Effector CD4-positive, alpha-beta T cell (primary cell): ENCODE results near the gene TBC1D2.
"Not testable (repeated sequence)": the region's sequence is repeated elsewhere in the genome, so short reads cannot be mapped to it uniquely, and the experiment has no call there.

Experiments used
- DNase-seq: peaks from one replicate; pipeline ENCODE4 v3.0.0-alpha.2; 2020

Gene TBC1D2

DNA sequence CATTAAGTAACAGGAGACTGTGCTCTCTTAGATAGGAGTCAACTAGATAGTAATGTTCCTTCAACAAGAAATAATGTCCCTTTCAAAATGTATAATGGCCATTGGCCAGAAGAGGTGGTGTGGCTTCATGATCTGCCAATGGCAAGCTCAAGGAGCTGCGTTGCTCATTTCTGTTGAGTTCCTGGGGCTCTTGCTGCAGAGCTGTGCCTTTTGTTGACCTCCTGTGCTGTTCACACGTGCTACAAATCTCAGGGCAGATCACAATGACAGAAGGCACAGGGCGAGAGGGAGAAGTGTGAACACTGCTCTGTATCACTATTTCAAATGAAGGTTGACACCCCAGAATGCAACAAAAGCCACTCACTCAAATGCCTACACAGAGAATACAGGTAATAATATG lies 16.0 kb upstream of the TBC1D2 start:
- no peak for DNase-seq

DNA sequence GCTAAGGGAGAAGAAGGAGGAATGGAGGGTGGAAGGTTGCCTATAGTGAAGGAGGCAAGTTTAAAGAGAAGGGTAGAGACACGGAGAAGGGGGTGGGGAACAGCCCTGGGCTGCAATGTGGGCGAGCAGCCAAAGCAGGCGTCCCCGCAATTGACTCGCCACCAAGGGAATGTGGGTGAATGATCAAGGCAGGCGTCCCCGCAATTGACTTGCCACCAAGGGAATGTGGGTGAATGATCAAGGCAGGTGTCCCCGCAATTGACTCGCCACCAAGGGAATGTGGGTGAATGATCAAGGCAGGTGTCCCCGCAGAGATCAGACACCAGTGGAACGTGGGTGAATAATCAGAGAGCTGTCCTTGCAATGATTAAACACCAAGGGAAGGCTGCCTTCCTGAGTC lies 14.8 kb upstream of the TBC1D2 start:
- DNase-seq: not testable (repeated sequence)

DNA sequence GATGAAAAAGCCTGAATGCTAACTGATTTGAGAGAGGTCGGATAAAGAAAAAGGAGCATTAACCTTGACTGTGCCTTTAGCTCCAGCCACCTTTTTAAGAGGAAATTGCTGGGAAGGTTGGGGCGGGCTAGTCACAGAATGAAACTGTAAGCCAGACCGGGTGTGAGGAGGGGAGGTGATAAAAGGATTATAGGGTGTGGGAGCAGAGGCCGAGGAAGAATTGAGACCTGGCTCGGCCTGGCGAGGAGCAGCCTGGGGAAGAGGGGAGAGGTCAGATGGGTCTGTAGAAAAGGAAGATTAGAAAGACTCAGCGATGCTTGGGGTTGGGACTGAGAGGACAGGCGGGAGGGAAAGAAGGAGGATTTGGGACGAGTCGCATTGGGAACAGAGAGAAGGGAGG lies 14.2 kb upstream of the TBC1D2 start:
- DNase-seq: not testable (repeated sequence)

DNA sequence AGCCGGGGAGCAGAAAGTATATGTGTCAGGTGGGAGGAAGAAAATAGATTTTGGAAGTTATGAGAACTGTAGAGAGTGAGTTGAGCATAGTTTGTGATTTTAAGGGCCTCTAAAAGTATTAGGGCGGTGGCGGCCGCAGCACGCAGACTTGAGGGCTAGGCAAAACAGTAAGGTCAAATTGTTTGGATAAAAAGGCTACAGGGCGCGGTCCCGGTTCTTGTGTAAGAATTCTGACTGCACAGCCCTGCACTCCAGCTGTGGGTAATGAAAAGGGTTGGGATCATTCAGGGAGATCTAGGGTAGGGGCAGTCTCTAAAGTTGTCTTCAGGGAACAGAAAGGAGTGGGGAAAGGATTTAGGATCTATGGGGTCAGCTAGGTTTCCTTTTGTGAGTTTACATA lies 12.1 kb upstream of the TBC1D2 start:
- not testable (repeated sequence) for DNase-seq

DNA sequence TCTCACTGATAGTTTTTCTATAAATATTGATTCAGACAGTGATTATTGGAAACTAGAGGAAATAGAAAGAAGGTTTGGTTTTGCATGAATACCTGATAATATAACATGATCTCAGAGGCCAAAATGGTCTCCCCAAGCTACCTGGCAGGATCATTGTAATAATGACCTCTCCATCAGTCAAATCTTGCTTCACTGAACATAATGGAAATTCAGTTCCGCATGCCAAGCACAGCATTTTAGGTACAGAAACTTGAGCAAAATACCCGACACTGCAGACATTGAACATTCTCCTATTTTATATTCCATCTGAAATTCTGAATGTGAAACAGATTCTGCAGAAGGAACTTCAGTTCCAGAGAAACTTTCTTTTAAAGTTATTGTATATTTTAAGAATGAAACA lies 9.1 kb upstream of the TBC1D2 start:
- no peak for DNase-seq

DNA sequence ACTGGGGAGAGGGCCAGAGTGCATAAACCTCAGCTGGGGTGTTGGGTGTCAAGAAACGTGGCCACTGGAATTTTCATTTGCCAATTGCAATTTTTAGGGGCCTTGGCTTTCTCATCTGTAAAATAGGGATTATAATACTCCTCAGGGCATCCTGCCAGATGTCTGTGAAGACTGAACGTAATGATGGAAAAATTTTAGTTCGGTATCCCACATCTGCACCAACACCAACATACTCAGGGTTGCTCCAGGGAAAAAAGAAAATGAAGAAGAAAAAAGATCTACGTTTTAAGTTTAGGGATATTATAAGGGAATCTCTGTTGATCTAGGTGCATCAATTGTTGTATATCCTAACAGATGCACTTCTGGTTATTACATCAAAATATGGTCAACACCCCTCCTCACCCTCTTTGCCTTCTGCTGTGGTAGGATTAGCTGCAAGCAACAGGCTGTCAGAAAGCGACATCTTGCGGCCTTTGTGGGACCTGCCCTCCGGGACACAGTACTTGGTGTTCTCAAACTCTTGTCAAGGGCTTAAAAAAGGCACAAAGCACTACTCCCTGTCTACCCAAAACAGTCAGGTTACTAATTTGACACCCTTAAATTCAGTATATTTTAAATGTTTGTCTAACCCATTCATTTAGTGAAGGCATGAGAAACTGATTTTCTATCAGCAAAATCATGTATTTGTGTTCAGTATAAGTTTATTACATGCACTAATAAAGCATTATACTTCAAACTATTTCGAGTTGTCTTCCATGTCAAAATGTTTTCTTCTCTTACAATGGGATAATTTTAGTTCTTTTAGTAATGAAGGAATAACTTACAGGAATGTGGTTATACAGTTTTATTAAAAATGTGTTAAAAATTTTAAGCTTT lies 8.3 kb upstream of the TBC1D2 start:
- peak; percentile 81 for DNase-seq

DNA sequence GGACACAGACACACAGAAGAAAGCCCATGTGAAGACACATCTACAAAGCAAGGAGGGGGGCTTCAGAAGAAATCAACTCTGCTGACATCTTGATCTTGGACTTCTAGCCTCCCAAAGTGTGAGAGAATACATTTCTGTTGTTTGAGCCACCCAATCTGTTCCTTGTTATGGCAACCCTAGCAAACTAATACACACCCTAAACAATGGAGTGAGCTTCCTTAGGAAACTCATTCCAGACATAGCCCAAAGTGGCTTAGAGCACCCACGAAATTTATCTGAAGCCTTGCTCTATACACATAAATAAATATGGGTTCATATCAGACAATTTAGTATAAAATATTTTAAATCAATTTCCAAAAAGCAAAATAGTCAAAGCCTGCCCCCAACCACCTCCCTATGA lies 7.6 kb upstream of the TBC1D2 start:
- DNase-seq: no peak

DNA sequence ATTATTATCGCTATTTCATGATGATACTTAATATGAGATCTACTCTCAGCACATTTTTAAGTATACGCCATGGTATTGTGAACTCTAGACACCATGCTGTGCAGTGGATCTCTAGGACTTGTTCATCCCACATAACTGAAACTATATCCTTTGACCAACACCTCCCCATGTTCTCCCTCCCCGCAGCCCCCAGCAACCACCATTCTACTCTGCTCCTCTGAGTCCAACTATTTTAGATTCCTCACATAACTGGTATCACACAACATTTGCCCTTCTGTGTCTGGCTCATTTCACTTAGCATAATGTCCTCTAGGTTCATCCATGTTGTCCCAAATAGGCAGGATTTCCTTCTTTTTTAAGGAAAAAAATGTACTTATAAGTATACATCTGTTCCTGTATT lies 6.6 kb upstream of the TBC1D2 start:
- DNase-seq: no peak

DNA sequence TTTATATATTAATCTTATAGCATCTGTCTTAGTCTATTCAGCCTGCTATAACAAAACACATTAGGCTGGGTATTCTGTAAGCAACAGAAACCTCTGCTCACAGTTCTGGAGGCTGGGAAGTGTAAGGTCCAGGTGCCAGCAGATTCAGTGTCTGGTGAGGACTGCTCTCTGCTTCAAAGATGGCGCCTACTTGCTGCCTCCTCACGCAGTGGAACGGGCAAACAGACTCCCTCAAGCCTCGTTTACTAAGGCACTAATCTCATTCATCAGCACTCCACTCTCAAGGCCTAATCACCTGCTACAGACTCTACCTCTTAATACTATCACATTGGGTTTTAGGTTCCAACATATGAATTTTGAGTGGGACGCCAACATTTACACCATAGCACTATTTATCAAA lies 5.2 kb upstream of the TBC1D2 start:
- no peak for DNase-seq

DNA sequence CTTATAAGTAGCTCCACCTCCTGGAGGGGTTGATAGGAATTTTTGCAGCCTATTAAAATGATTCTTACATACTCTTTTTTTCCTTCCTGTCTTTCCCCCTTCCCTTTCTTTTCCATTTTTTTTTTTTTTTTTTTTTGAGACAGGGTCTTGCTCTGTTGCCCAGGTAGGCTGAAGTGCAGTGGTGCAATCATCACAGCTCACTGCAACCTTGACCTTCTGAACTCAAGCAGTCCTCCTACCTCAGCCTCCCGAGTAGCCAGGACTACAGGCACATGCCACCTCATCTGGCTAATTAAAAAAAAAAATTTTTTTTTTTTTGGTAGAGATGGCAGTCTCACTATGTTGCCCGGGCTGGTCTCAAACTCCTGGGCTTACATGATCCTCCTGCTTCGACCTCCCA lies 4.3 kb upstream of the TBC1D2 start:
- DNase-seq: no peak

DNA sequence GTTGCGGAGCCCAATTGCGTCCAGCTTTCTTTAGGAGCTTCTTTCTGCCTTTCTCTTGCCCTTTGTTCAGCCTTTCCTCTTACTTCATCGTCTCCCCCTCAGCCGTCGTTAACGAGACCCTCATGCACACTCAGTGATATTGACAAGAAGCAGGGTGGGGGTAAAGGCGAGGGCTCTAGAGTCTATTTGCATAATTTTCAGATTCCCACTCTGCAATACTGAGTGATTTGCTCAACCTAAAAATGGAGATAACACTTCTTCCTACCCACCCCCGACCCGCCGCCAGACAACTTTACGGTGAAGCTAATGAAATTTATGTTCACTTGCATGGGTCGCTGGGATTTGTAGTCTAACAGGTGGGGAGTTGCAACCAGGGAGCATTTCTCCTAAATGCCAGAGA lies 1.3 kb upstream of the TBC1D2 start:
- DNase-seq: peak; percentile 17

DNA sequence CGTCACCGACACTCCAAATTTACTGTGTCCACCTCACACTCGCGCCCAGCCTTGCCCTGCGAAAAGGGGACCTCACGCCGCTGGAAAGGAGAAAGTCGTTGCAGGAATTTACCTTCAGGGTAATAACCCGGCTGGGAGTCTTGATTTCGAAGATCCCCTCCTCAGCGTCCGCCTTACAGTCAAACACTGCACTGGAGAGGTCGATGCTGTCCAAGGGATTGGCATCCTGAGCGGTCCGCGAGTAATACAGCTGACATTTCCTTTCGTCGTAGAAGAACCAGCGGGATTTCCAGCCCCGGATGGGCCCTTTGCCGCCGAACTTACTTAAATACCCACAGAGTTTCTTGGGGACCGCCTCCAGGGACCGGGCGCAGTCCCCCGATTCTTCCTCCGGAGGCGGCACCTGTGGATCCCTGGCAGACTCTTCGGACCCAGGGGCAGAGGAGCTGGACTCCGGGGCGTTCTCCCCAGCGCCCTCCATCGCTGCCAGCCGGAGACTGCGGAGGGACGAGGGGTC lies 330 bp downstream of the TBC1D2 start:
- peak; percentile 4 for DNase-seq

DNA sequence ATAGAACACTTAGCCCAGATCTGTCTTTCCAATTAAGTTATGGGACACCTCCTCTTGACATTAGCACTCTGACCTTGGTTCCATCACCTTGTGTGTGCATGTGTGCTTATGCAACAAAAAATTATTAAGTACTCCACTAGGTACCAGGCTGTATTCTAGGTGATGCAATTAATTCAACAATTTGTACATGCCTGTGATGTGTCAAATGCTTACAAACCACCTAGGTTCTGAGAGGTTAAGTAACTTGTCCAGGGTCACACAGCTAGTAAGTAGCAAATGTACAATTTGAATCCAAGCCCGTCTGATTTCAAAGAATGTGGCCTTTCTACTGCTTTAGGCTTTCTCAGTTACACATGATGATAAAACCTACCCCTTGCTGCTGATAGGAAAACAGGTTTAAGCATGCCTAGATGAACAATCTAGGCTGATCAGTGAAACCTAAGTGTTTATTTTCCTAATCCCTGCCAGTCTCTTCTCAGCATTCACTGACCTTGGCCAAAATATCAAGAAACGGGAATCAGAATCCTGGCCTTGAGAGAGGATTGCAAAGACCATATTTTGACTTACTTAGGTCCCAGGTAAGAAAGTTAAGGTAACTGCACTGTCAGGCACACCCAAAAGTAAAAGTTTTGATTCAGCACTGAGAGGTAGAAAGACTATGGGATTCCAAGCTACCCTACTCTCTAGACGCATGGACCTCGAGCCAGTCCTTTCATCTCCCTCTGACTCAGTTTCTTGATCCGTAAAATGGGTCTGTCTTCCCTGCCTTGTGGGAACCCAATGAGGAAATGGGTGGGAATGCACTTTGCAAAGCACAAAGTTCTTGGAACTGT lies 1.0 kb downstream of the TBC1D2 start:
- DNase-seq: no peak

DNA sequence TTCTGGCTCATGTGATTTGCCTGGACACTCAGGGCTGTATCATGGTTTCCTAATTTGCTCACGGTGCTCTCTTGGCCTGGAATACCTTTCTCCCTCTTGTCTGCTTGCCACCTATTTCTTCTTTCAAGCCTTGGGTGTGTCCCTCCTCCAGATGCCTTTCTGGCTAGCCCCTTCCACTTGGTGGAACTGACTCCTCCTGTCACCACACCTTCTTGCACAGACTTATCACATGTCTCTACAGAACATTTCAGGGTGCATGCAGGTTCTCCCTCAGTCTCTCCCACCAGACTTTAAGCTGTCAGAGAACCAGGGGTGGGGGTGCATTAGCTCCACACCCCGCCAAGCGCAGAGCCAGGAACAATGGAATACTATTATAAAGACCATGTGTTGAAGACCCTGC lies 1.9 kb downstream of the TBC1D2 start:
- no peak for DNase-seq

DNA sequence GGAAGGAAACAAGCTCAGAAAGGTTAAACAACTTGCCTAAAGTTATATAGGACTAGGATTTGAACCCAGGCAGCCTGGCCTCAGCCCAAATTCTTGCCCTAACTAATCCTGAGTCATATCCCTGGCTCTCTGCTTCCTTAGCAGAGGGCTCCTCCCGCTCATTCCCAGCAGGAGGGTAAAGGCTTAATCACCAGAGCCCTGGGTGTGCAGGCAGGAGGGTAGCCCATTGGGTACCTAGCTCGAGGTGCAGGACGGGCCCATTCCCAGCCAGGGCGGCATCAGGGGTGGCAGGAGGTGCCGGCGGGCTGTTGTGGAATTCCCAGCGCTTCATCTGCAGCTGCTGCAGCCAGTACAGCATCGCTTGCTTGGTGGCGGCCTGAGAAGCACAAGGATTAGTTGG lies 3.9 kb downstream of the TBC1D2 start:
- DNase-seq: no peak

DNA sequence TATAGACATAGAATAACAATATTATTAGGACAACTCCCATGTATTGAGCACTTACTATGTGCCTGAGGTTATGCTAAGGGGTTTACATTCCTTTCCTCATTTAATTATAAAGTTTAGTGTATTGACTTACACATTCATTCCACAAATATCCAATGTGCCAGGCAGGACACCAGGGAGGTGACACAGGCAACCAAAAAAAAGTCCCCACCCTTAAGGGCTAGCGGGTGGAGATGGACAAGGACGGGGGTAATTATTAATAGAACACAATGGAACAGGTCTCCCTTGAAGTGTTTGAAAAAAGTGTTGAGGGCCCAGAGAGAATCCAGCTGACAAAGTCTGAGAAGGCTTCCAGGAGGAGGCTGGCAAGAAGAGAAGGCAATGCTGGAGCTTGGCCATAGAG lies 5.7 kb downstream of the TBC1D2 start:
- no peak for DNase-seq

DNA sequence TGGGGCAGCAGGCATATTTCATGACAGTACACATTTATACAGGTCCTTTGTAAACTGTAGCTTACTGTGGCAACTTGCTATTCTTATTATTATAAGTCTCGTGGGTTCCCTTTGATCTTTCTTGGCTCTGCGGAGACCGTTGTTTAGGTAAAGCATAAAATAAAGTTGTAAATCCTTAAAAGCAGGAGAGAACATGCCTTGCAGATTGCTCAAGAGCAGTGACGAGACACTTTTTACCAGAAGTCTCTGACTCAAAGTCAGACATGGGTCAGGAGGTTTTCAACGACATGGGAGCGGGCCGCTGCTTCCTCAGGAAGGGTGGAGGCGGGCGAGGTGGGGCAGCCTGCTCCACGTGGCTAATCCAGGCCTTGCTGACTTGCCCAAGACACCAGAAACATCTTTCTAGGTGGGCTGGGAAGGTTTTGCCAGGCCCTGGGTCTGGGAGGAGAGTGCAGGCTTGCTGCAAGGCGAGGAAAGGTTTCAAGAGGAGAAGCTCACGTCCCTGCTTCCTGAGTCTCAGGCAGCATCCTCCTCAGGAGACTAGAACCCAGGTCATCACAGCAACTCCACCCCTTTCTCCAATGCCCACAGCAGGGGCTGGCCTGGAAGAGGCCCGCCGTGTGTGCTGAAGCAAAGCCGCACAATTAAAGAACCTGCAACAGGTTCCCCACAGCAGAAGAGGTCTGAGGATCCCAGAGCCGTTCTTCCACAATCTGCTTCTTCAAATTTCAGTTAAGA lies 6.5 kb downstream of the TBC1D2 start:
- no peak for DNase-seq

DNA sequence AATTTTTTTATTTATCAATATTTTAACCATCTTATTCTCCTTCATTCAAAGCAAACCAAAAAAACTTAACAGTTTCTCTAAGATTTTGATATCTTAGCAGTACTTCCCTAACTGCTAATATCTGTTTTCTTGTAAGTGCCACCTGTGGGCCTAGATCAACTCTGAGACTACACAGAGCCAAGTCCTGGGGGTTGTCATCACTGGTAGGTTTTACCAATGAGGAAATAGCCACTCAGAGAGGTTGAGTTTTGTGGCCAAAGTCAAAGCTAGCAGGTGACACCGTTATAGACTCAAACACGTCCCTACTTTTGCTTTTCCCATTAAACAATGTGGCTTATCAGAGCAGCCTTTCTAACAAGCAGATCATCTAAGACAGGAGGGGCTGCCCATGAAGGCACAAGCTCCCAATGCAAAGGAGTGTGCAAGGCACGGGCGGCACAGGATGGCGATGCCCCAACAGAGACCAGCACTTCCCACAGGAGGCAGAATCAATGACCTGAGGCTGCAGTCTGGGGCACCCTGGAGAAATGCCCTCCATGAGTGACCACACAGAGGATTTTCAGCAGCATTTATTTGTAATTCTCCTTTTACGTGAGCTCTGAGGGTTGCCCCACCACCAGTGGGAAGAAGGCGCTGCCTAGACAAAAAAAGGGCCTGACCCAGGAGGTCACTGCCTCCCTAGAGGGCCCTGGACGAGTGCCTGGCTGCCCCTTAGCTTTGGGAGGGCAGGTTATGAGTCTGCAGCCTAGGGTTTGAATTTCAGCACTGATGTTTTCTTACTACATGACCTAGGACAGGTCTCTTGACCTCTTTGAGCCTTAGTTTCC lies 7.4 kb downstream of the TBC1D2 start:
- no peak for DNase-seq

DNA sequence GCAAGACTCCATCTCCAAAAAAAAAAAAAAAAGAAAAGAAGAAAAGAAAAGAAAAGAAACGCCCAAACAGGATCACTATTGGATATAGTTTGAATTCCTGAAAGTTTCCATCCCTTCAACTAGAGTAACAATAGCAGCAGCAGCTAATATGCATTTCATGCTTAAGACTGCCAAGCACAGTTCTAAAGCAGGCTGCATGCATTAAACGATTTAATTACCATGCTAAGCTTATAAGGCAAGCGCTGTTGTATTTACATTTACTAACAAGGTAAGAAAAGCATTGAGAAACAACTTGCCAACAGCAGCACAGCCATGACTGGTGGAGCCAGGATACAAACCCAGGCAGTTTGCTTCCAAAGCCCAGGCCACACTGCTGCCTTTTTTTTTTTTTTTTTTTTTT lies 13.0 kb downstream of the TBC1D2 start:
- no peak for DNase-seq

DNA sequence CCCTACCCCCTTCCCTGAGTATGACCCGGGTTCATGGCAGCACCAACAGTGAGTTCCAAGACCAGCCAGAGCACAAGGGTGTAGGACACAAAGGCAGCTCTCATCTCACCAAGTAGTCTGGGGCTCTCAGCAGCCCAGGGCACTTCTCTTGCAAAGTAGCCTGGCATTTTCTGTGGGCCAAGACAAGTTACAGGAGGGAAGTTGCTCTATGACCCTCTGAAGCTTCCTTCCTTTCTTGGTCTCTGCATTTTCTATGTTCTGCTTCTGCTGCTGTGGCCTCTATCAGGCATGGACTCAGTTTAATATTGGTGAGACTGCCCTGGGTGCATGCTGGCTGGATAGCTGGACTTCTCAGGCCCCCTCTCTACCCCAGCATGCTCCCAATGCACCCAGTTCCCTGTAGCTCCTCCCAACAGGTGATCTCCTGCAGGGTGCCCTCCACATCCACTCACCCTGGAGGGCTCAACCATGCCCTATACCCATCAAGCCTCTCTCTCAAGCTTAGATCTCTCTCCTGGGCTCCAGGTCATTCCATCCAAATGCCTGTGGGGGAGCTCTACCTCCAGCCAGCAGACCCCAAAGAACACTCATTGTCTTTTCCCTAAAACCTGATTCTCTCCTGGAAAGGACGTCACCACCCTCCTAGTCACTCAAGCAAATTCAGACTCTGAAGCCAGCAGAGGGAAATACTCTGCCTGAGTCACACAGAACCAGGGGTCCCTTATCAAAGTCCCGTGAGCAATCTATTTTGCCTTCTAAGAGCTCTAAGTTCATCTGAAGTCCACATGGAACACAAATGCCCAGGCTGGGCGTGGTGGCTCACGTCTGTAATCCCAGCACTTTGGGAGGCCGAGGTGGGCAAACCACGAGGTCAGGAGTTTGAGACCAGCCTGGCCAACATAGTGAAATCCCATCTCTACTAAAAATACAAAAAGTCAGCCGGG lies 13.8 kb downstream of the TBC1D2 start:
- DNase-seq: no peak

DNA sequence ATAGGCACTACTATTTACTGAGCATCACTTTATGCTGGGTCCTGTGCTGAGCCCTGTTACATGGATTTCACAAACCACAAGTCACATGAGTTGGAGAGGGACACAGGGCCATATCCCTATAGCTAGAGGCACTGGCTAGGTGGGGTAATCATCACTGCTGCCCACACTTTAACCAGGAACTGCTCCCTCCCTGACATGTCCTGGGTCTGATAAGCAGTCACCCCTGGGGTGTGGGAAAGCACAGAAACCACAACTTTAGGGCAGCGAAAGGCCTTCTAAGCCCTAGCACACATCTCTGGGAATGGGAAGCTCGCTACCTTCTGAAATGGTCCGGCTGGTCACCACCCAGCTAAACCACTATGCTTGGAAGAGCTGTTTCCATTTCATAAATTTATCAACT lies 15.0 kb downstream of the TBC1D2 start:
- no peak for DNase-seq
